Measurements from ENCODE around the gene NAV2. TPM values are rescaled to one million over a fixed set of nuclear protein-coding genes. Genes with fewer than 3 reads are reported as not detected.

NAV2 gene
- total RNA-seq, 1 experiment from 2014 or later, result 46.3 TPM

DNA sequence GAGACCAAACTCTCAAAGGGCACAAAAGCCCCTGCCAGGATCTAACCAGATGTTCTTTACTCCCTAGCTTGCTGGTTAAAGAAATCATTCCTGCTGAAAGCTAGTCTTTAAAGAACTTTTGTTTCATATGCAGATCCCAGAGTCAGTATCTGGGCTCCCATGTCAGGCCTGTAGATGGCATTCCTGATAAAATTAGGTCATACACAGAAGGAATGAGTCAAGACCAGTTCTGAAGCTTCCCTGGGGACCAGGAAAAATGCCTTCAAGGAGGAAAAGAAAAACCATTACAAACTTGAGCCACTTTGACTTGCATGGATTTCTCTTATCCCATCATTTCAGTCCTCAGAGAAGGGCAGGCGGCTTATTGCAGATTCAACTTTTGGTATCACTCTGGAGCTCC, 441.7 kb downstream of the NAV2 start:
- no peak overlapping the region for H3K18ac ChIP-seq (ENCODE audit: insufficient read length, low read depth, low read length)
- H3K9me3 ChIP-seq (ENCODE audit: control insufficient read depth, low read depth, low read length), result no peaks in the 10 kb centered on the region
- H3K9ac ChIP-seq (ENCODE audit: extremely low read depth, insufficient read length, low read length), result no peak overlapping the region
- no peak overlapping the region for H4K91ac ChIP-seq (ENCODE audit: insufficient read length, low read depth, low read length)
- no peak overlapping the region for H3K27ac ChIP-seq (ENCODE audit: insufficient read length, low read depth, low read length)
- no peak overlapping the region for H3K27ac Mint-ChIP-seq
- H2AK5ac ChIP-seq (ENCODE audit: insufficient read length, low read length), result no peak overlapping the region
- H3K23ac ChIP-seq (ENCODE audit: insufficient read length, low read depth, low read length), result no peak overlapping the region
- H3K4me1 Mint-ChIP-seq, result peaks cover 38 to 52% of the 10 kb centered on the region in 2 experiments
- no peak overlapping the region for H2BK5ac ChIP-seq (ENCODE audit: insufficient read length, low read length)
- DNase-seq, result peak; percentile 29
- no peak overlapping the region for H2BK12ac ChIP-seq (ENCODE audit: insufficient read length, low read depth, low read length)
- no peaks in the 10 kb centered on the region; a peak in 2 of 7 replicates for H3K36me3 Mint-ChIP-seq (ENCODE audit: insufficient read depth in 1 of 3, low read depth in 3 of 3)
- no peak overlapping the region for H2AFZ ChIP-seq (ENCODE audit: low read length)
- peaks cover under 1% of the 10 kb centered on the region for H4K20me1 ChIP-seq (ENCODE audit: control insufficient read depth, insufficient read depth, insufficient read length)
- no peak overlapping the region for H2BK15ac ChIP-seq (ENCODE audit: low read depth, low read length)
- H2BK20ac ChIP-seq (ENCODE audit: low read depth, low read length, poor library complexity, severe bottlenecking), result no peak overlapping the region
- no peaks in the 10 kb centered on the region for H3K79me2 ChIP-seq (ENCODE audit: insufficient read depth, low read length)
- WGBS (ENCODE audit: extremely low coverage, insufficient read length, low lambda C conversion rate), result no CpG with 5 or more reads among the region's 1 CpG
- H3K56ac ChIP-seq (ENCODE audit: insufficient read length, low read depth, low read length), result no peak overlapping the region
- H3K4me1 ChIP-seq (ENCODE audit: insufficient read depth, low read length), result no peaks in the 10 kb centered on the region; the same call in 1 of the 2 replicates
- peaks cover 0 to 9% of the 10 kb centered on the region in 2 experiments; a peak in 1 of 5 replicates for H3K9me3 Mint-ChIP-seq
- TF ChIP-seq, protein P1, sequence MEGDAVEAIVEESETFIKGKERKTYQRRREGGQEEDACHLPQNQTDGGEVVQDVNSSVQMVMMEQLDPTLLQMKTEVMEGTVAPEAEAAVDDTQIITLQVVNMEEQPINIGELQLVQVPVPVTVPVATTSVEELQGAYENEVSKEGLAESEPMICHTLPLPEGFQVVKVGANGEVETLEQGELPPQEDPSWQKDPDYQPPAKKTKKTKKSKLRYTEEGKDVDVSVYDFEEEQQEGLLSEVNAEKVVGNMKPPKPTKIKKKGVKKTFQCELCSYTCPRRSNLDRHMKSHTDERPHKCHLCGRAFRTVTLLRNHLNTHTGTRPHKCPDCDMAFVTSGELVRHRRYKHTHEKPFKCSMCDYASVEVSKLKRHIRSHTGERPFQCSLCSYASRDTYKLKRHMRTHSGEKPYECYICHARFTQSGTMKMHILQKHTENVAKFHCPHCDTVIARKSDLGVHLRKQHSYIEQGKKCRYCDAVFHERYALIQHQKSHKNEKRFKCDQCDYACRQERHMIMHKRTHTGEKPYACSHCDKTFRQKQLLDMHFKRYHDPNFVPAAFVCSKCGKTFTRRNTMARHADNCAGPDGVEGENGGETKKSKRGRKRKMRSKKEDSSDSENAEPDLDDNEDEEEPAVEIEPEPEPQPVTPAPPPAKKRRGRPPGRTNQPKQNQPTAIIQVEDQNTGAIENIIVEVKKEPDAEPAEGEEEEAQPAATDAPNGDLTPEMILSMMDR (conservative IDR thresholded peaks at IDR 0.05), result no peak
- H3K23me2 ChIP-seq (ENCODE audit: insufficient read length, low read depth, low read length, poor library complexity, severe bottlenecking), result peaks cover 7% of the 10 kb centered on the region
- H3T11ph ChIP-seq (ENCODE audit: low read length), result no peak overlapping the region
- peaks cover 65% of the 10 kb centered on the region for H3K27me3 Mint-ChIP-seq (ENCODE audit: low read depth)
- H3K4ac ChIP-seq (ENCODE audit: low read depth, low read length), result no peak overlapping the region
- H3K4me3 Mint-ChIP-seq, result no peak overlapping the region
- H4K8ac ChIP-seq (replicated peaks; ENCODE audit: insufficient read length, low read depth, low read length), result no peak overlapping the region
- H3K4me2 ChIP-seq (ENCODE audit: insufficient read depth, insufficient read length, low read length), result no peak overlapping the region
- no peak overlapping the region for H4K5ac ChIP-seq (ENCODE audit: insufficient read length, low read depth, low read length)
- no peaks in the 10 kb centered on the region for H3K79me1 ChIP-seq (ENCODE audit: insufficient read depth, low read depth, low read length, poor library complexity, severe bottlenecking)
- peaks cover 41% of the 10 kb centered on the region for H3K27me3 ChIP-seq (ENCODE audit: insufficient read depth, low read length)
- H3K14ac ChIP-seq (ENCODE audit: insufficient read depth, low read length), result no peak overlapping the region
- H2BK120ac ChIP-seq (ENCODE audit: low read depth, low read length, poor library complexity, severe bottlenecking), result no peak overlapping the region
